ENCODE data around the gene FRG2C.
"Not testable (repeated sequence)": the region's sequence is repeated elsewhere in the genome, so short reads cannot be mapped to it uniquely, and the experiment has no call there.

The FRG2C gene

DNA sequence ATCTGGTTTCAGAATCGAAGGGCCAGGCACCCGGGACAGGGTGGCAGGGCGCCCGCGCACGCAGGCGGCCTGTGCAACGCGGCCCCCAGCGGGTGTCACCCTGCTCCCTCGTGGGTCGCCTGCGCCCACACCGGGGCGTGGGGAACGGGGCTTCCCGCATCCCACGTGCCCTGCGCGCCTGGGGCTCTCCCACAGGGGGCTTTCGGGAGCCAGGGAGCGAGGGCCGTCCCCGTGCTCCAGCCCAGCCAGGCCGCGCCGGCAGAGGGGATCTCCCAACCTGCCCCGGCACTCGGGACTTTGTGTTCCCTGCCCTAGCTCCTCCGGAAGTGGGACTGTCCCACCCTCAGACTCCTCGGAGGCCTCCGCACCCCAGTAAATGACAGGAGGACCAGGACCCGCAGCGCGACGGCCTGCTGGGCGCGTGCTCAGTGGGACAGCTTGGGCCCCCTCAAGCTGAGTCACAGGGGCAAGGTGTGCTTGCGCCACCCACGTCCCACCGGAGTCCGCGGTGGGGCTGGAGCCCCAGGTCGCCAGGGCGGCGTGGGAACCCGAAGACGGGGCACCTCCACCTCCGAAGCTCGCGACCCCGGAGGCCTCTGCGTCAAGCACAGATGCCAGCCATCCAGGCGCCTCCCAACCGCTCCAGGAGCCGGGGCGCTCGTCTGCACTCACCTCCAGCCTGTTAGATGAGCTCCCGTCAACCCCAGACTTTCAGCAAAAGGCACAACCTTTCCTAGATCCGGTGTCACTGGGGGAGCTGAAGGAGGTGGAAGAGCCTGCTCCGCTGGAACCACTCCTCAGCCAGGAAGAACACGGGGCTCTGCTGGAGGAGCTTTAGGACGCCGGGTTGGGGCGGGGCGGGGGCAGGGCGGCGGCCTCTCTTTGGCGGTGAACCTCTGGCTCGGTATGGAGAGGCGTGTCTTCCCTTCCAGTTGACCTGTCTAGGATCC is 5.5 kb downstream of the FRG2C start:
- peak; percentile 20 for DNase-seq (ENCODE audit: low read depth)

DNA sequence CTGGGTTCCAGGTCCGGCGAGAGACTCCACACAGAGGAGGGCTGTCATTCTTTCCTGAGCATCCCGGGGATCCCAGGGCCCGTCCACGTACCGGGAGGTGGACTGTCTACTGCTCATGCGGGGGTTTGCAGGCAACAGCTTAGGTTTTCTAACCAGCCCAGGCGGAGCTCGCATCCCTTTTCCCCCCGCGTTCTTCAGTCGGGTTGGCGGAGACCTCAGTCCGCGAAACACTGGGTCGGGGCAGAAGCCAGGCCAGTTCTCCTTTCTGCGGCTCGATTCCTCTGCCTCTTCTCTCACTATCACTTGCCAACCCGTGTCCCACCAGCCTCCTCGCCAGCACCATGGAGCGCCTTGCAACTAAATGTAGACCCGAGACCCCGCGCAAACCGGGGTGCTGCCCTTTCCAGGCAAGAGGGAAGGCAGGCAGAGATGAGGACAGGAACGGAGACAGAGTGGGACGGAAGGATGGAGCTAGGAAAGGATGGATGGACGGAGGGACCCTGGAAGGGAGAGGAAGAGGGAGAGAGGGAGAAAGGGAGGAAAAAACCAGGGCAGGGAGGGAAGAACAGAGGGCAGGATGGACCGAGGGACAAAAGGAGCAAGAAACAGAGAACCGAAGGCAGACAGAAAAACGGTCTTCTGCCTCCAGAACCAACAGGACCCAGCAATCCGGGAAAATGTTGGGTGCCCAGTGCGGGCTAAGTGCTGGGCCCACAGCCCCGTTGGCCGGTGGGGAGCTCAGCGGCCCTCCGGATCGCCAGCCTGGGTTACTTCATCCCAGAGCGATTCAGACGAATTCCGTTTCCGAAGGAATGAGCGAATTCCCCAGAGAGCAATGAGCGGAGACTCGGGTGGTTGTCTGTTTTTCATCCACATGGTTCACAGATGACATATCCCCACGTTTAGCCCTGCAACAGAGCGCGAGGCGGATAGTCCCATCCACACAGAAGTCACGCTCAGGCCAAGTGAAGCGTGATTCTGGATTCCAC is 6.5 kb downstream of the FRG2C start:
- not testable (repeated sequence) for DNase-seq (ENCODE audit: low read depth)

DNA sequence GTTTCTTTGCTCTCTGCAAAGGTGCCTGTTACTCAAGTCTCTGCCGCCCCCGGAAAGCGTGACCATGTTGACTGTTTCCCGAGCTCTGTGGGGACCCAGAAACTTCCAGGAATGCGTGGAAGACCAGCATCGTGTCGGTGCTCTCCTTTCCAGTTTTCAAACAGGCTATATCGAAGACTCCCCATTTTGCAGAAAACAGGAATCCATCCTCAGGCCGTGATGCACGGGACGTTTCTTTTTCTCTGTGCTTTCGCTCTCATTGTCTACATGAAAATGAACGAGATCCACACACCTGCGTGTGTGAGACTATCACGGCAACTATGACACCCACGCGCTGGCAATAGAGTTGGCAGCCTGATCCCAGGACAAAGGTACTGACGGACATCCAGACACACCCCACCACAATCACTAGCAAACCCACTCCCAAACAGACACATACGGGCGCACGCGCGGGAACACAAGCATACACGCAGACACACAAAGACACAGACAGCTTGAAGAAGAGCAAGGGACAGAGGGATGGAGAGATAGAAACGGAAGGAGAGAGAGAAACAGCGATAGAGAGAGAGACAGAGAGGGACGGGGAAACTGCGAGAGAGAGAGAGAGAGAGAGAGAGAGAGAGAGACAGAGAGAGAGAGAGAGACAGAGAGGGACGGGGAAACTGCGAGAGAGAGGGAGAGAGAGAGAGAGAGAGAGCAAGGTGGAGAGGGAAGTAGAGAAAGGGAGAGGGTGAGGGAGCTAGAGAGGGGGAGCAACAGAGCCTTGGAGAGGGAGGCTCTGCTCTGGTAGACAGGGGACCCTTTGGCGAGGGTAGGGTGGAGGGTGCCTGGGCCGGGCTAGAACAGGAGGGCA is 7.4 kb downstream of the FRG2C start:
- DNase-seq (ENCODE audit: low read depth), result not testable (repeated sequence)

DNA sequence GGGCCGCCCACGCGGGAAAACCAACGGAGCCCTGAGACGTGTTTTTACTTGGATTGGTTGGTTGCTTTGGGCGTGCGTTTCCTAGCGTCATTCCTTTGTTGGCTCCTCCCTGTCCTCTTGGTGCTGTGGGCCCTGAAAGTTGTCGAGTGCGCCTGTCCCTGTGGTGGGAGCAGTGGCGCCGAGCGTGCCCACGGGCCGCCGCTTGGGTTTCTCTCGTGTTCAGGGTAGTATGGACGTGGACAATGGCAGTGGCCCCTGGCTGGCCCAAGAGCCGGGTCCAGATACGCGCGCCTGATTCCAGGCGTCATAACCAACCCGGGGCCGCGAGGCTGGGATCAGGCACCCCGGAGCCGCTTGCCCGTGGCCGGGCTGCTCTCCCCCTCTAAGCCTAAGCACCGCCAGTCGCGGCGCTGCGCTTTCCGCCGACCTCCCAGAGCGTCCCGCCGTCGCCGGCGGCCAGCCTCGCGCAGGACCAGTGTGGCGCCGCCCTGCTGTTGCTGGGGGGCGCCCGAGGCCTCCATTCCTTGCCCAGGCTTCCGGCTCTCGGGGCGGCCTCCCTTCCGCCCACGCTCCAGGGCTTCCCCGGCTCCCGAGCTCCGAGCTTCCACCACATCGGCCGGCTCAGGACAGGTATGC is 8.1 kb downstream of the FRG2C start:
- DNase-seq (ENCODE audit: low read depth), result not testable (repeated sequence)

DNA sequence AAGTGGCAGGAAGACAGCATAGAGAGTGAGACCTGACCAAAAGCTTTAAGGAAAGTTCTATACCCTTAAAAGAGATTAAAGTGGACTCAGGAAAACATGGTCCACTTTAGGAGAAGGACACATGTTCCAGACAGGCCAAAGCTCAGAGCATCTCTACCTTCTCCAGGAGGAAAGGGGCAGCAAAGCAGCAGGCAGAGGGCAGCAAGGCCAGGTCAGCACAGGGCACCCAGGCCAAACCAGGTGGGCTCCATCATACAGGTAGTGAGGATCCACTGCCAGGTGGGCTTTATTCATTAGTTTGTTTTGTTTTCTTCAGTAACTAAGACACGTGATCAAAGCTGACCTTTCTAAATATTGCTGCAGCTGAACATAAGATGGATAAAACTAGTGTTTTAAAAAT is 19.8 kb downstream of the FRG2C start:
- DNase-seq (ENCODE audit: low read depth), result not testable (repeated sequence)

DNA sequence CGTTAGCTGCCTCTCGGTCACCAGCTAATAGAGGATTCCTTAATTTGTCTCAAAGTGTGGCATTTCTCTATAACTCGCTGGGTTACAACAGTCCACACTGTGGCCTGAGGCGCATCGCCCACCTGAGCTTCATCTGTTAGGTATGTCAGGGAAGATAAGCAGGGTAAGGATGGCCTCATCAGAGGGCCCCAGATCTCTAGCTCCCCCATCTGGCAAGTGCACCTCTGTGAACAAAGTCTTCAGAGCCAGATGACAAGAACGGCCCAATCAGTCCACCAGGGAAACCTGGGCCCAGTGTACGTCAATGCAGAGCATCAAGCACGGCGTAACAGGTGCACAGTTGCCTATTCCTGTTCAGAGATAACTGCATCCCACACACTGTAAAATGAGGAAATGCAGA is 23.2 kb downstream of the FRG2C start:
- no peak for DNase-seq (ENCODE audit: low read depth)

DNA sequence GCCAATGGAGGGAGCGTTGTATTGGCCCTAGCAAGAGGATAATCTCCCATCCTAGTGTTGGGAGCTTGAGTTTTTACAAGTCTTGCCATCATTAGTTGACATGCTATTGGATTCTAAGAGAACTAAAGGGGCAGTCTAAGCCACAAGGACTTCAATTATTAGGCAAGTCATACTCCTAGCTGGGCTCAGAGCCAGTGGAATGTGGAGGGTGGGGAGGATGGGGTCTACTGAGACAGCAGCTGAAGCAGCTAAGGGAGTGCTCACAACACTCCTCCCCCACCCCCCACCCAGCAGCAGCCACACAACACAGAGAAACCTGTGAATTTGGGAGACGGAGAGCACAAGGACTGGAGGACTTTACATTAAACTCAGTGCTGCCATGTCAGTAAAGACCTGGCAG is 27.9 kb downstream of the FRG2C start:
- no peak for DNase-seq (ENCODE audit: low read depth)

All from activated T-helper 1 cell treated with Interleukin-2 at 50 U/mL for 16 hours (primary cell).